ENCODE results near the gene AREG. TPM values are rescaled to one million over a fixed set of nuclear protein-coding genes. Genes with fewer than 3 reads are reported as not detected.

Gene AREG
- polyA plus RNA-seq, 1 experiment = 2.4 TPM

DNA sequence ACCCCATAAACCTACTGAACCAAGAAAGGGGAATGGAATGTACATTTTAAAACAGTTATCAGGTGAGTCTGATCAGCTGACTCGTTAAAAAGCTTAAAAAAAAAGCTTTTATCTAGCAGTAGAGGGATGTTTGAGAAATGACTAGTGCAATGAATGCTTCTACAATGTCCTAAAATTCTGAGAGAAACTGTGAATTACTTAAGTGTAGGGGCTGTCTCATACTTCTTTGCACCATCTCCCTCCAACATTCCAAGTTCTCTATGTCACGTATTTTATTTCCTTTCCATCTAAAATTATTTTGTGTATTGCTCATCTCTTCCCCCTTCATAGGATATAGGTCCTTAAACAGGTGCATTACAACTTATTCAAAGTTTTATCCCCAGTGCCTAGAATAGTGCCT, 11.9 kb upstream of the AREG start:
- H3K4me3 ChIP-seq (ENCODE audit: low read depth, low read length) = no peak overlapping the region
- H3K27me3 ChIP-seq (ENCODE audit: control insufficient read depth, insufficient read depth, low read length) = no peaks in the 10 kb centered on the region
- H3K27ac ChIP-seq (ENCODE audit: low read depth, low read length) = no peak overlapping the region
- no peaks in the 10 kb centered on the region for H3K9me3 ChIP-seq (ENCODE audit: control insufficient read depth, insufficient read depth, low read length)
- DNase-seq (ENCODE audit: low read depth, low spot score) = no peak
- POLR2A ChIA-PET = no interaction called here
- CTCF ChIA-PET = interaction anchor here (1.2 kb wide), 1 partner anchor 12 kb away, joined by 5 read pairs; the partner anchor contains the start of gene AREG
- TF ChIP-seq, protein P1, sequence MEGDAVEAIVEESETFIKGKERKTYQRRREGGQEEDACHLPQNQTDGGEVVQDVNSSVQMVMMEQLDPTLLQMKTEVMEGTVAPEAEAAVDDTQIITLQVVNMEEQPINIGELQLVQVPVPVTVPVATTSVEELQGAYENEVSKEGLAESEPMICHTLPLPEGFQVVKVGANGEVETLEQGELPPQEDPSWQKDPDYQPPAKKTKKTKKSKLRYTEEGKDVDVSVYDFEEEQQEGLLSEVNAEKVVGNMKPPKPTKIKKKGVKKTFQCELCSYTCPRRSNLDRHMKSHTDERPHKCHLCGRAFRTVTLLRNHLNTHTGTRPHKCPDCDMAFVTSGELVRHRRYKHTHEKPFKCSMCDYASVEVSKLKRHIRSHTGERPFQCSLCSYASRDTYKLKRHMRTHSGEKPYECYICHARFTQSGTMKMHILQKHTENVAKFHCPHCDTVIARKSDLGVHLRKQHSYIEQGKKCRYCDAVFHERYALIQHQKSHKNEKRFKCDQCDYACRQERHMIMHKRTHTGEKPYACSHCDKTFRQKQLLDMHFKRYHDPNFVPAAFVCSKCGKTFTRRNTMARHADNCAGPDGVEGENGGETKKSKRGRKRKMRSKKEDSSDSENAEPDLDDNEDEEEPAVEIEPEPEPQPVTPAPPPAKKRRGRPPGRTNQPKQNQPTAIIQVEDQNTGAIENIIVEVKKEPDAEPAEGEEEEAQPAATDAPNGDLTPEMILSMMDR (IDR thresholded peaks at IDR 0.05; ENCODE audit: low read depth, low read length) = no peak

DNA sequence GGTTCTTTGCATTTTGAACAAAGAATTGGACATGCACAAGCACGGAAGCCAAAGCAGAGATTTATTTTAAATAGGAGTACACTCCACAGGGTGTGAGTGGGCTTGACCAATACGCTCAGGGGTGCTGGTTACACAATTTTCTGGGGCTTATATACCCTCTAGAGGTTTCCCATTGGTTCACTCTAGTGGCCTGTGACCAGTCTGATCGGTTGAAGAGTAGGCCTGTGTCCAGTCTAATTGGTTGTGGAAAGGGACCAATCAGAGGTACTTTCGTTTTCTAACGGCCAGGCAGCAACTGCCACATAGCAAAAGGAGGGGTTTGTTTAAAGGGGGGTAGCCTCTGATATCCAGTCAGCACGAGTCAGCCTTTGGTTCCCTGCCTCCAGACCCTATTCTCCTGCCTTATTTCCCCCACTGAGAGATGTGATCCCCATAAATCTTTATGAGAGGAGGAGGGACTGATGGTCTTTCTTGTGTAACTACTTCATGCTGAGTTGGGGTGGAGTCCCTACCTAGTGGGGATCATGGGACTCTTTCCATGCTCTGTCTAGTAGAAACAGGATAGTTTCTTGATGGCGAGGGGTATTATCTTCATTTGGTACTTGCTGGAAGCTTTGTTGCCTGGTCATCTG, 11.3 kb upstream of the AREG start:
- H3K27ac ChIP-seq (ENCODE audit: low read depth, low read length) = no peak overlapping the region
- CTCF ChIA-PET = interaction anchor here (1.2 kb wide), 1 partner anchor 11 kb away, joined by 5 read pairs; the partner anchor contains the start of gene AREG
- H3K9me3 ChIP-seq (ENCODE audit: control insufficient read depth, insufficient read depth, low read length) = no peaks in the 10 kb centered on the region
- no peak for DNase-seq (ENCODE audit: low read depth, low spot score)
- POLR2A ChIA-PET = no interaction called here
- TF ChIP-seq, protein P1 (IDR thresholded peaks at IDR 0.05; ENCODE audit: low read depth, low read length) = no peak
- H3K4me3 ChIP-seq (ENCODE audit: low read depth, low read length) = no peak overlapping the region
- no peaks in the 10 kb centered on the region for H3K27me3 ChIP-seq (ENCODE audit: control insufficient read depth, insufficient read depth, low read length)

DNA sequence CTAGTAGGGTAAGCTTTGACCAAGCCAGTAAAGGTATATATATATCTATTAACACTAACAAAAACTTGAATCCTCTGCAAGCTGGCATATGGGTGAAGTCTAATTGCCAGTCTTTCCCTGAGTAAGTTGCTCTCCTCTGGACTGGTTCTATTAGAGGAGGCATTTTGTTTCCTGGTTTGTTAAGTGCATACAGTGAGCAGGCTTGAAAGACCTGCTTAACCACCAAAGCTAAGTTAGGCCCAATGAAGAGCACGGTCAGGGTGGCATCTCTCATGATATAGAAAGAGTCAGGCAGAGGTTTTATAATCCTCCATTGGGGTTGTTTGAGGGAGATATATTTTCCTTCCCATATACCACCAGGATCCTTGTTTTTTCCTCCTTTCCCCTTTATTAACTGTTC, 9.6 kb upstream of the AREG start:
- Histone ChIP-seq H3K4me3 (ENCODE audit: low read depth, low read length) (no peak overlapping the region), H3K27ac (ENCODE audit: low read depth, low read length) (no peak overlapping the region), H3K27me3 (ENCODE audit: control insufficient read depth, insufficient read depth, low read length) (no peaks in the 10 kb centered on the region), H3K9me3 (ENCODE audit: control insufficient read depth, insufficient read depth, low read length) (no peaks in the 10 kb centered on the region)
- no peak for DNase-seq (ENCODE audit: low read depth, low spot score)
- ChIA-PET CTCF (interaction anchor here (1.5 to 2.9 kb wide), 2 partner anchors 10 to 59 kb away, joined by 3 to 7 read pairs; partner anchors contain the start of gene AREG), POLR2A (no interaction called here)
- TF ChIP-seq, protein P1 (IDR thresholded peaks at IDR 0.05; ENCODE audit: low read depth, low read length) = no peak

DNA sequence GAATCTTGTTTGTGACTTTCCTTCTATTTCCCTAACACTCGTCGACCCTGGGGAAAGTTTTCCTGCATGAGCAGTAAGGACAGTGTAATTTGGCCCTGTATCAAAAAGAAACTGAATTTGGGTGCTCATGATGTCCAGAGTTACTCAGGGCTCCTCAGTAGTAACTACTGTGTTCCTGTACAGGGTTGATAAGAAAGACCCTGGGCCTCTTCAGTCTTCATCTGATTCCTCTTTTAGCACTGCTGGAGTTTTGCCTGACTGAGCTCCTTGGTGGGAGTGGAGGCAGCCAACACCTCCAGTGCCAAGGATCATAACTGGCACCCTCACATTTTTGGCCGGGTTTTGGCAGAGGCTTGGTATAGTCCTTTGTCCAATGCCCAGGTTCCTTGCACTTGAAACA, 7.1 kb upstream of the AREG start:
- DNase-seq (ENCODE audit: low read depth, low spot score) = no peak
- Histone ChIP-seq H3K9me3 (ENCODE audit: control insufficient read depth, insufficient read depth, low read length) (no peaks in the 10 kb centered on the region), H3K4me3 (ENCODE audit: low read depth, low read length) (no peak overlapping the region), H3K27me3 (ENCODE audit: control insufficient read depth, insufficient read depth, low read length) (no peaks in the 10 kb centered on the region), H3K27ac (ENCODE audit: low read depth, low read length) (no peak overlapping the region)
- CTCF ChIA-PET = interaction anchor here (1.6 kb wide), 1 partner anchor 9 kb away, joined by 4 read pairs; no protein-coding TSS in a partner anchor
- POLR2A ChIA-PET = no interaction called here
- TF ChIP-seq, protein P1 (IDR thresholded peaks at IDR 0.05; ENCODE audit: low read depth, low read length) = no peak

DNA sequence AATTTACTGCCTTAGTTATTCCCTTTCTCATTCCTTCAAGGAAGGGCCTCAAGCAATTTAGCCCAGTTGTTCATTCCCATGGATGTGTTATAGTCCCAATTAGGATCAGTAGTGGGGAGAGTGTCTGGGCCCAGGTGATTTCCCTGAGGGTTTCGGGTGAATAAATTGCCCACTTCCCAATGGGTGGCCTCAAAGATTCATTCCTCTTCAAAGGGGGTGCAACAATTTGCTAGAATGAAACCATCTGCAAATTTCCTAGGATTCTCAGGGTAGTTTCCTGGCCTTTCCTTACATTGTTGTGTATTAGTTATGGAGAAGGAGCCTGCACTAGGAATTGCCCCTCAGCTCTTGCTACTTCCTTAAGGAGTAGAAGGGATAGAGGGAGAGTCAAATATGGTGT, 6.3 kb upstream of the AREG start:
- TF ChIP-seq, protein P1 (IDR thresholded peaks at IDR 0.05; ENCODE audit: low read depth, low read length) = no peak
- ChIA-PET CTCF (no interaction called here), POLR2A (no interaction called here)
- H3K4me3 ChIP-seq (ENCODE audit: low read depth, low read length) = no peak overlapping the region
- no peak for DNase-seq (ENCODE audit: low read depth, low spot score)
- no peak overlapping the region for H3K27ac ChIP-seq (ENCODE audit: low read depth, low read length)
- no peaks in the 10 kb centered on the region for H3K27me3 ChIP-seq (ENCODE audit: control insufficient read depth, insufficient read depth, low read length)
- H3K9me3 ChIP-seq (ENCODE audit: control insufficient read depth, insufficient read depth, low read length) = no peaks in the 10 kb centered on the region

All from AG04450 (cell line).